NT2/D1 (cell line): ENCODE results near the gene ACTR3C.
"Not testable (repeated sequence)": the region's sequence is repeated elsewhere in the genome, so short reads cannot be mapped to it uniquely, and the experiment has no call there.

Source experiments
- SUZ12 ChIP-seq: IDR thresholded peaks from 2 replicates; pipeline ENCODE4 v1.6.1; 2011; ENCODE audit not compliant: insufficient read length, insufficient read depth; ENCODE audit errors: extremely low read depth
- YY1 ChIP-seq: IDR thresholded peaks from 2 replicates; pipeline ENCODE4 v1.6.1; 2011; ENCODE audit not compliant: insufficient read length, insufficient read depth
- ZNF274 ChIP-seq: IDR thresholded peaks from 2 replicates; pipeline ENCODE4 v1.6.1; 2011; ENCODE audit warnings: mild to moderate bottlenecking, low read depth, low read length

DNA sequence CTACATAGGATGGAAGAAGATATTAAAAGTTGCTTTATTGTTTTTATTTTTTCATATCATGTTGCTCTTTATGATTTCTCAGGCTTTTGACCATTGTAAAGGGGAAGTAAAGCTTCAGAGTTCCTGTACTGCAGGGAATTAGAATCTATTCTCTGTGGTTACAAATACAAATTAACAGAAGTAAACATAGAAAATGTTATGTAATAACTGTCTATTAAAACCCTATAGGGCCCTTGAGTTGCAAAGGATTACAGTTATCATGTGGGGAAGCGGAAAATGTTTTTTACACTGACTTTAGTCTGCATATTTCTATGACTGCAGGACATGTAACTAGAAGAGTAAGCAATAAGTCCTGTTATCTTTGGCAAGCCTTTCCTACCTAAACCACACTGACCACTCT is 116.5 kb downstream of the ACTR3C start:
- TF ChIP-seq YY1, SUZ12, ZNF274: not testable (repeated sequence)
